HepG2 (cell line): ENCODE results near the gene MT1A. TPM values are rescaled to one million over a fixed set of nuclear protein-coding genes. Genes with fewer than 3 reads are reported as not detected.

Source experiments
- CENPX ChIP-seq: sonication (generic); formaldehyde crosslinking; IDR thresholded peaks from 2 replicates; pipeline ENCODE4 v1.9.0; 2021; ENCODE audit warnings: mild to moderate bottlenecking, missing genetic modification reagents, moderate library complexity
- CHD2 ChIP-seq: IDR thresholded peaks from 2 replicates; pipeline ENCODE4 v1.6.1; 2011; ENCODE audit warnings: low read depth, low read length, improper control_type of control experiment
- EZH2 ChIP-seq: conservative IDR thresholded peaks from 2 replicates; pipeline ENCODE4 v1.6.1; 2012; ENCODE audit warnings: mild to moderate bottlenecking, low read depth, low read length, moderate library complexity
- GLI4 ChIP-seq: sonication (generic); formaldehyde crosslinking; IDR thresholded peaks from 2 replicates; pipeline ENCODE4 v1.5.1; 2020; ENCODE audit warnings: missing genetic modification reagents, mild to moderate bottlenecking, moderate library complexity, borderline replicate concordance
- NAIF1 ChIP-seq: sonication (generic); formaldehyde crosslinking; IDR thresholded peaks from 2 replicates; pipeline ENCODE4 v1.5.0; 2020; ENCODE audit warnings: mild to moderate bottlenecking, missing genetic modification reagents, borderline replicate concordance
- POLR2AphosphoS5 ChIP-seq: IDR thresholded peaks from 2 replicates; pipeline ENCODE4 v1.6.1; 2012; ENCODE audit warnings: low read depth, low read length
- SPEN ChIP-seq: sonication (generic); formaldehyde crosslinking; IDR thresholded peaks from 2 replicates; pipeline ENCODE4 v1.5.1; 2020; ENCODE audit warnings: low read depth, mild to moderate bottlenecking, missing genetic modification reagents
- XRCC5 ChIP-seq: fragments of 200-400 bp; formaldehyde crosslinking; optimal IDR thresholded peaks from 2 replicates; pipeline ENCODE3; 2017; ENCODE audit warnings: mild to moderate bottlenecking, low read length
- ZNF10 ChIP-seq: sonication (generic); formaldehyde crosslinking; IDR thresholded peaks from 2 replicates; pipeline ENCODE4 v1.4.0; 2020; ENCODE audit warnings: mild to moderate bottlenecking, low read depth, missing genetic modification reagents, borderline replicate concordance
- ZNF251 ChIP-seq: sonication (generic); formaldehyde crosslinking; IDR thresholded peaks from 2 replicates; pipeline ENCODE4 v1.9.0; 2021; ENCODE audit warnings: mild to moderate bottlenecking, missing genetic modification reagents
- ZNF501 ChIP-seq: sonication (generic); formaldehyde crosslinking; IDR thresholded peaks from 2 replicates; pipeline ENCODE4 v1.5.1; 2020; ENCODE audit warnings: mild to moderate bottlenecking, moderate library complexity, missing genetic modification reagents
- ZNF782 ChIP-seq: sonication (generic); formaldehyde crosslinking; IDR thresholded peaks from 2 replicates; pipeline ENCODE4 v1.4.0; 2020; ENCODE audit warnings: missing genetic modification reagents, mild to moderate bottlenecking, borderline replicate concordance
- polyA plus RNA-seq, 8 experiments: library from polyadenylated mRNA; depleted of rRNA in 3 of 8; stranded (reverse) in 7 of 8; unstranded in 1 of 8; fragments of >200 nt; fragmentation: Illumina TruSeq in 4 of 8; extraction: Trizol in 4 of 8; gene quantifications; 2 replicates each; pipeline versions ENCODE4 v1.2.1 to v1.2.3, GENCODE V29; 2011 to 2016; ENCODE audit warnings: low read depth in 4 of 8, missing spikeins in 1 of 8, mixed read lengths in 1 of 8; ENCODE audit not compliant: insufficient read depth in 1 of 8
- total RNA-seq, 5 experiments: library from RNA; depleted of rRNA; stranded (reverse); fragments of >200 nt; fragmentation: Illumina TruSeq; extraction: Trizol; gene quantifications; 2 replicates each; pipeline ENCODE4 v1.2.3, GENCODE V29; 2016; ENCODE audit warnings: low read depth in 1 of 5
- TF ChIP-seq, protein P1 (sequence below): conservative IDR thresholded peaks from 2 replicates; pipeline ENCODE4 v1.6.1; 2018; ENCODE audit warnings: missing genetic modification reagents
- TF ChIP-seq, protein P2 (sequence below): sonication (generic); formaldehyde crosslinking; IDR thresholded peaks from 2 replicates; pipeline ENCODE4 v1.5.1; 2020; ENCODE audit warnings: mild to moderate bottlenecking, missing genetic modification reagents, moderate library complexity
- TF ChIP-seq, protein P3 (sequence below): fragments of 450-650 bp; IDR thresholded peaks from 2 replicates; pipeline ENCODE4 v1.6.1; 2016
- TF ChIP-seq, protein P4 (sequence below), 2 experiments: fragments of 450-650 bp in 1 of 2; sonication (generic) in 1 of 2; formaldehyde crosslinking in 1 of 2; IDR thresholded peaks; 2 replicates each; pipeline versions ENCODE4 v1.6.1 to v1.8.0; 2016 to 2022; ENCODE audit warnings: antibody characterized with exemption in 1 of 2, mild to moderate bottlenecking in 1 of 2, missing genetic modification reagents in 1 of 2

The MT1A gene
- total and polyA plus RNA-seq, 2 of the 13 experiments (the other 11 are each of a cell fraction or from before 2014, with no cell fraction given): 8.3 to 10.4 TPM

DNA sequence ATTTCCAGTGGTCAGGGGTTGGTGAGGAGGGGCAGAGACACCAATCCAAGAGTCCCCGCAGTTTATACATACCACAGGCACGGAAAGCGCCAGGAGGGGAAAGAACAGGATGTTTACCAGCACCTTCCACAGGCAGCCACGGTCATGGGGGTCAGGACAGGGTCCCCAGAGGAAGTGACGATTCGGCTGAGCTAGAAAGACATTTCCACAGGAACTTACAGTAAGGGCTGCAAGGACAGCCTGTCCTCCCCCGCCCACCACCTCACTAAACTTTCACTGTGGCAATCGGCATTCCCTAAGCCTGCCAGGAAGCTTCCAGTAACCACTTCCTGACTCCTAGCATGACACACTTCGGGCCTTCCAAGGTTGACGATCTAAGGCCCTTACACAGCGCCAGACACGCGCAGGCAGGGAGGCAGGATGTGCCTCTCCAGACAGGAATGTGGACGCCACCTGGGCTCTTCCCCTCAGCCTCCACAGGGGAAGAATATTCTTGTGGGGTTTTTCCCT, 31.3 kb upstream of the MT1A start (continued):
- TF ChIP-seq CENPX (CRISPR knock-in tag) (no peak), EZH2 (no peak), ZNF10 (CRISPR knock-in tag) (no peak), XRCC5 (no peak), POLR2AphosphoS5 (peak; percentile 79), NAIF1 (no peak), ZNF251 (CRISPR knock-in tag) (peak; percentile 83; the same call in 1 of the 2 replicates), ZNF501 (CRISPR knock-in tag) (peak; percentile 50; the same call in 1 of the 2 replicates), ZNF782 (CRISPR knock-in tag) (no peak), GLI4 (CRISPR knock-in tag) (no peak), CHD2 (0 out of 2 replicates have a peak, but pooled peaks have one; percentile 25), SPEN (CRISPR knock-in tag) (no peak; the same call in 1 of the 2 replicates)
- TF ChIP-seq, protein P1, sequence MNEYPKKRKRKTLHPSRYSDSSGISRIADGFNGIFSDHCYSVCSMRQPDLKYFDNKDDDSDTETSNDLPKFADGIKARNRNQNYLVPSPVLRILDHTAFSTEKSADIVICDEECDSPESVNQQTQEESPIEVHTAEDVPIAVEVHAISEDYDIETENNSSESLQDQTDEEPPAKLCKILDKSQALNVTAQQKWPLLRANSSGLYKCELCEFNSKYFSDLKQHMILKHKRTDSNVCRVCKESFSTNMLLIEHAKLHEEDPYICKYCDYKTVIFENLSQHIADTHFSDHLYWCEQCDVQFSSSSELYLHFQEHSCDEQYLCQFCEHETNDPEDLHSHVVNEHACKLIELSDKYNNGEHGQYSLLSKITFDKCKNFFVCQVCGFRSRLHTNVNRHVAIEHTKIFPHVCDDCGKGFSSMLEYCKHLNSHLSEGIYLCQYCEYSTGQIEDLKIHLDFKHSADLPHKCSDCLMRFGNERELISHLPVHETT (CRISPR knock-in tag): no peak; the same call in 1 of the 2 replicates
- TF ChIP-seq, protein P2, sequence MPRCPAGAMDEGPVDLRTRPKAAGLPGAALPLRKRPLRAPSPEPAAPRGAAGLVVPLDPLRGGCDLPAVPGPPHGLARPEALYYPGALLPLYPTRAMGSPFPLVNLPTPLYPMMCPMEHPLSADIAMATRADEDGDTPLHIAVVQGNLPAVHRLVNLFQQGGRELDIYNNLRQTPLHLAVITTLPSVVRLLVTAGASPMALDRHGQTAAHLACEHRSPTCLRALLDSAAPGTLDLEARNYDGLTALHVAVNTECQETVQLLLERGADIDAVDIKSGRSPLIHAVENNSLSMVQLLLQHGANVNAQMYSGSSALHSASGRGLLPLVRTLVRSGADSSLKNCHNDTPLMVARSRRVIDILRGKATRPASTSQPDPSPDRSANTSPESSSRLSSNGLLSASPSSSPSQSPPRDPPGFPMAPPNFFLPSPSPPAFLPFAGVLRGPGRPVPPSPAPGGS (CRISPR knock-in tag): peak; percentile 96
- TF ChIP-seq, protein P3, sequence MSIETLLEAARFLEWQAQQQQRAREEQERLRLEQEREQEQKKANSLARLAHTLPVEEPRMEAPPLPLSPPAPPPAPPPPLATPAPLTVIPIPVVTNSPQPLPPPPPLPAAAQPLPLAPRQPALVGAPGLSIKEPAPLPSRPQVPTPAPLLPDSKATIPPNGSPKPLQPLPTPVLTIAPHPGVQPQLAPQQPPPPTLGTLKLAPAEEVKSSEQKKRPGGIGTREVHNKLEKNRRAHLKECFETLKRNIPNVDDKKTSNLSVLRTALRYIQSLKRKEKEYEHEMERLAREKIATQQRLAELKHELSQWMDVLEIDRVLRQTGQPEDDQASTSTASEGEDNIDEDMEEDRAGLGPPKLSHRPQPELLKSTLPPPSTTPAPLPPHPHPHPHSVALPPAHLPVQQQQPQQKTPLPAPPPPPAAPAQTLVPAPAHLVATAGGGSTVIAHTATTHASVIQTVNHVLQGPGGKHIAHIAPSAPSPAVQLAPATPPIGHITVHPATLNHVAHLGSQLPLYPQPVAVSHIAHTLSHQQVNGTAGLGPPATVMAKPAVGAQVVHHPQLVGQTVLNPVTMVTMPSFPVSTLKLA: peak; percentile 20; the same call in 1 of the 2 replicates
- TF ChIP-seq, protein P4, sequence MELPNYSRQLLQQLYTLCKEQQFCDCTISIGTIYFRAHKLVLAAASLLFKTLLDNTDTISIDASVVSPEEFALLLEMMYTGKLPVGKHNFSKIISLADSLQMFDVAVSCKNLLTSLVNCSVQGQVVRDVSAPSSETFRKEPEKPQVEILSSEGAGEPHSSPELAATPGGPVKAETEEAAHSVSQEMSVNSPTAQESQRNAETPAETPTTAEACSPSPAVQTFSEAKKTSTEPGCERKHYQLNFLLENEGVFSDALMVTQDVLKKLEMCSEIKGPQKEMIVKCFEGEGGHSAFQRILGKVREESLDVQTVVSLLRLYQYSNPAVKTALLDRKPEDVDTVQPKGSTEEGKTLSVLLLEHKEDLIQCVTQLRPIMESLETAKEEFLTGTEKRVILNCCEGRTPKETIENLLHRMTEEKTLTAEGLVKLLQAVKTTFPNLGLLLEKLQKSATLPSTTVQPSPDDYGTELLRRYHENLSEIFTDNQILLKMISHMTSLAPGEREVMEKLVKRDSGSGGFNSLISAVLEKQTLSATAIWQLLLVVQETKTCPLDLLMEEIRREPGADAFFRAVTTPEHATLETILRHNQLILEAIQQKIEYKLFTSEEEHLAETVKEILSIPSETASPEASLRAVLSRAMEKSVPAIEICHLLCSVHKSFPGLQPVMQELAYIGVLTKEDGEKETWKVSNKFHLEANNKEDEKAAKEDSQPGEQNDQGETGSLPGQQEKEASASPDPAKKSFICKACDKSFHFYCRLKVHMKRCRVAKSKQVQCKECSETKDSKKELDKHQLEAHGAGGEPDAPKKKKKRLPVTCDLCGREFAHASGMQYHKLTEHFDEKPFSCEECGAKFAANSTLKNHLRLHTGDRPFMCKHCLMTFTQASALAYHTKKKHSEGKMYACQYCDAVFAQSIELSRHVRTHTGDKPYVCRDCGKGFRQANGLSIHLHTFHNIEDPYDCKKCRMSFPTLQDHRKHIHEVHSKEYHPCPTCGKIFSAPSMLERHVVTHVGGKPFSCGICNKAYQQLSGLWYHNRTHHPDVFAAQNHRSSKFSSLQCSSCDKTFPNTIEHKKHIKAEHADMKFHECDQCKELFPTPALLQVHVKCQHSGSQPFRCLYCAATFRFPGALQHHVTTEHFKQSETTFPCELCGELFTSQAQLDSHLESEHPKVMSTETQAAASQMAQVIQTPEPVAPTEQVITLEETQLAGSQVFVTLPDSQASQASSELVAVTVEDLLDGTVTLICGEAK (IDR thresholded peaks at IDR 0.05): no peak
- TF ChIP-seq, protein P4 (CRISPR knock-in tag; IDR thresholded peaks at IDR 0.05): peak; percentile 78
